OCI-M1 (cell line): Measurements from ENCODE around the gene ELP4.
"Not testable (repeated sequence)": the region's sequence is repeated elsewhere in the genome, so short reads cannot be mapped to it uniquely, and the experiment has no call there.

ENCODE experiments used
- DNase-seq: peaks from one replicate; lab custom pipeline; 2025; lab: John Stamatoyannopoulos, UW

The ELP4 gene

GRCh38 chr11:31555938-31556337 lies 46.4 kb downstream of the ELP4 start:
- no peak for DNase-seq

GRCh38 chr11:31558001-31558400 lies 48.4 kb downstream of the ELP4 start:
- DNase-seq: no peak

- DNase-seq: no peak
Measured at GRCh38 chr11:31560842-31561476, 51.4 kb downstream of the ELP4 start.

GRCh38 chr11:31564517-31564916 lies 55.0 kb downstream of the ELP4 start:
- DNase-seq: not testable (repeated sequence)

GRCh38 chr11:31574133-31574532 lies 64.6 kb downstream of the ELP4 start:
- DNase-seq: not testable (repeated sequence)

- not testable (repeated sequence) for DNase-seq
Measured at GRCh38 chr11:31575764-31576163, 66.2 kb downstream of the ELP4 start.

- not testable (repeated sequence) for DNase-seq
Measured at GRCh38 chr11:31579412-31579811, 69.8 kb downstream of the ELP4 start.

- peak; percentile 52 for DNase-seq
Measured at GRCh38 chr11:31582697-31583096, 73.1 kb downstream of the ELP4 start.

- no peak for DNase-seq
Measured at GRCh38 chr11:31598454-31598853, 88.9 kb downstream of the ELP4 start.

GRCh38 chr11:31601635-31602282 lies 92.2 kb downstream of the ELP4 start:
- DNase-seq: no peak

GRCh38 chr11:31606893-31607292 lies 97.3 kb downstream of the ELP4 start:
- no peak for DNase-seq

GRCh38 chr11:31607914-31608313 lies 98.3 kb downstream of the ELP4 start:
- no peak for DNase-seq

- no peak for DNase-seq
Measured at GRCh38 chr11:31608995-31609394, 99.4 kb downstream of the ELP4 start.

GRCh38 chr11:31610544-31610943 lies 101.0 kb downstream of the ELP4 start:
- no peak for DNase-seq

GRCh38 chr11:31617246-31617645 lies 107.7 kb downstream of the ELP4 start:
- DNase-seq: peak; percentile 42

GRCh38 chr11:31619980-31620379 lies 110.4 kb downstream of the ELP4 start:
- DNase-seq: no peak

GRCh38 chr11:31620434-31620833 lies 110.9 kb downstream of the ELP4 start:
- no peak for DNase-seq

- no peak for DNase-seq
Measured at GRCh38 chr11:31625868-31626267, 116.3 kb downstream of the ELP4 start.

GRCh38 chr11:31628111-31628510 lies 118.5 kb downstream of the ELP4 start:
- no peak for DNase-seq

- no peak for DNase-seq
Measured at GRCh38 chr11:31636983-31637382, 127.4 kb downstream of the ELP4 start.

- DNase-seq: no peak
Measured at GRCh38 chr11:31640611-31641010, 131.0 kb downstream of the ELP4 start.

GRCh38 chr11:31641477-31642062 lies 132.0 kb downstream of the ELP4 start:
- peak; percentile 11 for DNase-seq

GRCh38 chr11:31643857-31644256 lies 134.3 kb downstream of the ELP4 start:
- DNase-seq: no peak

GRCh38 chr11:31645747-31646146 lies 136.2 kb downstream of the ELP4 start:
- no peak for DNase-seq
